HepG2 (cell line): ENCODE measurements around the gene CER1. TPM values are rescaled to one million over a fixed set of nuclear protein-coding genes. Genes with fewer than 3 reads are reported as not detected.

Experiments used
- ATAC-seq: fragments of 200-7000 bp; cut with Tn5 transposase; 3 replicates; pipeline ENCODE4 v1.9.1; 2020; ENCODE audit warnings: mild to moderate bottlenecking, moderate library complexity
- BruUV-seq: library from RNA; stranded (reverse); fragments of 400-500 nt; replicated peaks from 2 replicates; lab custom pipeline; 2021; lab: Mats Ljungman, UMichigan
- CTCF ChIA-PET: fragments of 300-600 bp; formaldehyde crosslinking; extraction: SDS; loops from one replicate; lab custom pipeline; 2021; ENCODE audit warnings: low total read pairs, inconsistent platforms, low intra/inter-chr PET ratio; lab: Yijun Ruan, JAX
- POLR2A ChIA-PET: fragments of 350-600 bp; sonication (Branson Sonifier 250); formaldehyde crosslinking; loops from one replicate; lab custom pipeline; 2020; ENCODE audit warnings: antibody characterized with exemption, inconsistent platforms; lab: Yijun Ruan, JAX
- DNase-seq: peaks from one replicate; pipeline ENCODE4 v3.0.0-alpha.2; 2015; ENCODE audit warnings: low spot score
- FAIRE-seq: peaks from 3 replicates; lab custom pipeline; 2011; peaks lifted over from hg19 to GRCh38; lab: Jason Lieb, UNC
- H2AFZ ChIP-seq: one replicate; pipeline ENCODE4 v1.6.1; 2011; ENCODE audit warnings: low read length, inconsistent platforms
- H3K27ac ChIP-seq: fragments of 300-600 bp; 3 replicates; pipeline ENCODE4 v1.8.0; 2011; ENCODE audit warnings: mixed run types, mild to moderate bottlenecking, mixed read lengths, low read length, inconsistent platforms; ENCODE audit not compliant: insufficient read depth; ENCODE audit errors: extremely low read length
- H3K27me3 ChIP-seq, 2 experiments: fragments of 200-600 bp in 1 of 2; 2 replicates in 1 of 2; 3 replicates in 1 of 2; pipeline versions ENCODE4 v1.6.0 to v1.8.0; 2011; ENCODE audit warnings: low read length in 2 of 2, mild to moderate bottlenecking in 2 of 2, moderate library complexity in 2 of 2, inconsistent platforms in 1 of 2; ENCODE audit not compliant: insufficient read depth in 2 of 2, control insufficient read depth in 1 of 2
- H3K36me3 ChIP-seq, 2 experiments: fragments of 200-600 bp in 1 of 2; replicated peaks in 1 of 2; 2 replicates in 1 of 2; 3 replicates in 1 of 2; pipeline versions ENCODE4 v1.5.1 to v1.8.0; 2011; ENCODE audit warnings: low read length in 2 of 2, inconsistent platforms in 1 of 2; ENCODE audit not compliant: insufficient read depth in 2 of 2, control insufficient read depth in 1 of 2
- H3K4me1 ChIP-seq: 2 replicates; pipeline ENCODE4 v1.5.1; 2012; ENCODE audit warnings: low read length, inconsistent platforms; ENCODE audit not compliant: insufficient read depth
- H3K4me2 ChIP-seq: 2 replicates; pipeline ENCODE4 v1.6.0; 2011; ENCODE audit warnings: low read depth, low read length, inconsistent platforms
- H3K4me3 ChIP-seq, 3 experiments: fragments of 200-600 bp in 1 of 3; sonication (generic), shearing (Covaris generic) in 1 of 3; replicated peaks in 1 of 3; 2 replicates each; pipeline ENCODE4 v1.5.1; 2011 to 2016; ENCODE audit warnings: low read length in 3 of 3, inconsistent platforms in 2 of 3, low read depth in 2 of 3, mild to moderate bottlenecking in 2 of 3, control low read depth in 1 of 3, mixed read lengths in 1 of 3; ENCODE audit not compliant: insufficient read depth in 1 of 3
- H3K79me2 ChIP-seq: one replicate; pipeline ENCODE4 v1.6.1; 2011; ENCODE audit warnings: low read length, inconsistent platforms; ENCODE audit not compliant: insufficient read depth
- H3K9ac ChIP-seq: 2 replicates; pipeline ENCODE4 v1.6.0; 2011; ENCODE audit warnings: mild to moderate bottlenecking, low read depth, low read length, inconsistent platforms; ENCODE audit not compliant: insufficient read depth
- H3K9me3 ChIP-seq: 2 replicates; pipeline ENCODE4 v1.5.1; 2012; ENCODE audit warnings: mild to moderate bottlenecking, low read length
- H4K20me1 ChIP-seq: 2 replicates; pipeline ENCODE4 v1.6.0; 2011; ENCODE audit warnings: inconsistent platforms, mild to moderate bottlenecking, low read length, moderate library complexity; ENCODE audit not compliant: insufficient read depth
- CHD4 ChIP-seq: fragments of 200-600 bp; sonication (generic); IDR thresholded peaks from 2 replicates; pipeline ENCODE4 v1.7.0; 2017; ENCODE audit warnings: mild to moderate bottlenecking, low read length, borderline replicate concordance
- DNMT3B ChIP-seq: conservative IDR thresholded peaks from 2 replicates; pipeline ENCODE4 v1.6.1; 2016; ENCODE audit warnings: missing biosample characterization, control low read depth
- IRF2 ChIP-seq: IDR thresholded peaks from 2 replicates; pipeline ENCODE4 v1.6.1; 2018; ENCODE audit warnings: missing genetic modification reagents, missing compliant biosample characterization
- MTA3 ChIP-seq: sonication (generic); formaldehyde crosslinking; IDR thresholded peaks from 2 replicates; pipeline ENCODE4 v1.4.0; 2020; ENCODE audit warnings: missing genetic modification reagents
- PCBP2 ChIP-seq: fragments of 200-400 bp; formaldehyde crosslinking; optimal IDR thresholded peaks from 2 replicates; pipeline ENCODE3; 2018; ENCODE audit warnings: low read length, low read depth; ENCODE audit not compliant: poor library complexity, severe bottlenecking
- TIGD3 ChIP-seq: sonication (generic); formaldehyde crosslinking; IDR thresholded peaks from 2 replicates; pipeline ENCODE4 v1.5.1; 2020; ENCODE audit warnings: mild to moderate bottlenecking, missing genetic modification reagents, borderline replicate concordance
- ZBTB49 ChIP-seq: sonication (generic); formaldehyde crosslinking; IDR thresholded peaks from 2 replicates; pipeline ENCODE4 v1.4.0; 2020; ENCODE audit warnings: missing genetic modification reagents, borderline replicate concordance
- ZNF17 ChIP-seq: sonication (generic); formaldehyde crosslinking; IDR thresholded peaks from 2 replicates; pipeline ENCODE4 v1.5.0; 2020; ENCODE audit warnings: mild to moderate bottlenecking, missing genetic modification reagents
- ZNF3 ChIP-seq: IDR thresholded peaks from 2 replicates; pipeline ENCODE4 v1.7.0; 2017; ENCODE audit warnings: inconsistent platforms
- ZNF724P ChIP-seq: sonication (generic); formaldehyde crosslinking; IDR thresholded peaks from 2 replicates; pipeline ENCODE4 v1.8.0; 2022; ENCODE audit warnings: missing genetic modification reagents, borderline replicate concordance
- WGBS: methylation state at CpG from one replicate; pipeline ENCODE4 v1.1.6; 2017; ENCODE audit warnings: low lambda C conversion rate; 5-methylcytosine and 5-hydroxymethylcytosine counted together
- in situ Hi-C: cut with HindIII; loops from 2 replicates; pipeline ENCODE4 v1.10.0; 2017; ENCODE audit warnings: low pct_unique_long_range_greater_than_20kb; ENCODE audit not compliant: extremely low pct_ligation_motif_present
- intact Hi-C: fragments of 100-400 bp; cut with micrococcal nuclease; formaldehyde crosslinking; loops from one replicate; pipeline ENCODE4 v1.10.0; 2022; ENCODE audit not compliant: unreplicated experiment
- polyA plus RNA-seq, 8 experiments: library from polyadenylated mRNA; depleted of rRNA in 3 of 8; stranded (reverse) in 7 of 8; unstranded in 1 of 8; fragments of >200 nt; fragmentation: Illumina TruSeq in 4 of 8; extraction: Trizol in 4 of 8; gene quantifications; 2 replicates each; pipeline versions ENCODE4 v1.2.1 to v1.2.3, GENCODE V29; 2011 to 2016; ENCODE audit warnings: low read depth in 4 of 8, missing spikeins in 1 of 8, mixed read lengths in 1 of 8; ENCODE audit not compliant: insufficient read depth in 1 of 8
- total RNA-seq, 5 experiments: library from RNA; depleted of rRNA; stranded (reverse); fragments of >200 nt; fragmentation: Illumina TruSeq; extraction: Trizol; gene quantifications; 2 replicates each; pipeline ENCODE4 v1.2.3, GENCODE V29; 2016; ENCODE audit warnings: low read depth in 1 of 5

The CER1 gene
- total and polyA plus RNA-seq, 2 of the 13 experiments (the other 11 are each of a cell fraction or from before 2014, with no cell fraction given), result 0.18 TPM; not detected in 1

- FAIRE-seq, result no peak
- no peak overlapping the region for H2AFZ ChIP-seq
- H3K4me3 ChIP-seq, result no peak overlapping the region
- H3K27me3 ChIP-seq, result no peaks in the 10 kb centered on the region; a peak in 2 of 5 replicates
- H3K79me2 ChIP-seq, result peaks cover 4% of the 10 kb centered on the region
- no peak overlapping the region for H3K9ac ChIP-seq
- ATAC-seq, result no peak
- H4K20me1 ChIP-seq, result no peaks in the 10 kb centered on the region
- H3K4me2 ChIP-seq, result no peak overlapping the region
- in situ Hi-C loops, result no loop called here
- intact Hi-C loops, result no loop called here
- TF ChIP-seq ZNF724P (CRISPR knock-in tag), result no peak
- TF ChIP-seq ZNF3 (CRISPR knock-in tag), result no peak
- TF ChIP-seq TIGD3 (CRISPR knock-in tag), result no peak
- TF ChIP-seq MTA3 (CRISPR knock-in tag), result no peak
- BruUV-seq, result no TSS peak
- ChIA-PET POLR2A (no interaction called here), CTCF (no interaction called here)
- 97% methylated on average over 7 of the region's 7 CpGs for WGBS
- DNase-seq, result no peak
- H3K9me3 ChIP-seq, result no peaks in the 10 kb centered on the region
- no peaks in the 10 kb centered on the region; a peak in 3 of 5 replicates for H3K36me3 ChIP-seq
- H3K4me1 ChIP-seq, result peaks cover 26% of the 10 kb centered on the region
- no peak overlapping the region for H3K27ac ChIP-seq
Observed at GRCh38 chr9:14690948-14691730, 31.4 kb downstream of the CER1 start.

GRCh38 chr9:14687042-14687719 is 35.4 kb downstream of the CER1 start:
- FAIRE-seq (no peak), ATAC-seq (no peak), DNase-seq (no peak)
- peaks cover 4% of the 10 kb centered on the region for H3K79me2 ChIP-seq
- POLR2A ChIA-PET, result no interaction called here
- BruUV-seq, result no TSS peak
- 97% methylated on average over 12 of the region's 12 CpGs for WGBS
- H3K27ac ChIP-seq, result no peak overlapping the region
- in situ Hi-C loops (no loop called here), intact Hi-C loops (no loop called here)
- H3K4me1 ChIP-seq, result peaks cover 14% of the 10 kb centered on the region
- H3K27me3 ChIP-seq, result no peaks in the 10 kb centered on the region
- no peak for TF ChIP-seq PCBP2
- TF ChIP-seq IRF2 (CRISPR knock-in tag), result no peak
- no peak for TF ChIP-seq ZNF17
- no peak for TF ChIP-seq CHD4
- TF ChIP-seq ZBTB49, result no peak
- TF ChIP-seq DNMT3B (CRISPR knock-in tag), result no peak
- no peak overlapping the region for H3K9ac ChIP-seq
- H3K4me2 ChIP-seq, result no peak overlapping the region
- H3K36me3 ChIP-seq, result no peaks in the 10 kb centered on the region; a peak in 3 of 5 replicates
- no peak overlapping the region for H3K4me3 ChIP-seq
- CTCF ChIA-PET, result no interaction called here
- H2AFZ ChIP-seq, result no peak overlapping the region
- H4K20me1 ChIP-seq, result no peaks in the 10 kb centered on the region
- no peaks in the 10 kb centered on the region for H3K9me3 ChIP-seq
